HepG2 (cell line): Measurements from ENCODE around the gene FGF19. TPM values are rescaled to one million over a fixed set of nuclear protein-coding genes. Genes with fewer than 3 reads are reported as not detected.

ENCODE experiments used
- BRF2 ChIP-seq: sonication (generic); formaldehyde crosslinking; IDR thresholded peaks from 2 replicates; pipeline ENCODE4 v1.8.1; 2022; ENCODE audit warnings: mild to moderate bottlenecking, missing genetic modification reagents
- FOSL2 ChIP-seq: sonication (generic); formaldehyde crosslinking; IDR thresholded peaks from 2 replicates; pipeline ENCODE4 v1.4.0; 2020; ENCODE audit warnings: missing genetic modification reagents
- FOXA1 ChIP-seq, 2 experiments: fragments of 450-650 bp in 1 of 2; sonication (generic) in 1 of 2; formaldehyde crosslinking in 1 of 2; IDR thresholded peaks; 2 replicates each; pipeline versions ENCODE4 v1.4.0 to v1.6.1; 2016 to 2020; ENCODE audit warnings: missing genetic modification reagents in 1 of 2
- MEIS2 ChIP-seq: sonication (generic); formaldehyde crosslinking; IDR thresholded peaks from 2 replicates; pipeline ENCODE4 v1.9.0; 2021; ENCODE audit warnings: mild to moderate bottlenecking, missing genetic modification reagents
- MIXL1 ChIP-seq: IDR thresholded peaks from 2 replicates; pipeline ENCODE4 v1.6.1; 2016
- NFYC ChIP-seq: IDR thresholded peaks from 2 replicates; pipeline ENCODE4 v1.6.1; 2016; ENCODE audit warnings: missing genetic modification reagents, missing compliant biosample characterization
- SNAI1 ChIP-seq: sonication (generic); formaldehyde crosslinking; IDR thresholded peaks from 2 replicates; pipeline ENCODE4 v1.5.0; 2020; ENCODE audit warnings: mild to moderate bottlenecking, missing genetic modification reagents, borderline replicate concordance
- SYNCRIP ChIP-seq: fragments of 200-400 bp; formaldehyde crosslinking; IDR thresholded peaks from 2 replicates; pipeline ENCODE4 v1.6.1; 2018; ENCODE audit warnings: mild to moderate bottlenecking, low read depth, low read length; ENCODE audit not compliant: insufficient read depth
- TGIF2 ChIP-seq: IDR thresholded peaks from 2 replicates; pipeline ENCODE4 v1.6.1; 2016; ENCODE audit warnings: control low read depth, missing compliant biosample characterization
- TIGD3 ChIP-seq: sonication (generic); formaldehyde crosslinking; IDR thresholded peaks from 2 replicates; pipeline ENCODE4 v1.5.1; 2020; ENCODE audit warnings: mild to moderate bottlenecking, missing genetic modification reagents, borderline replicate concordance
- ZNF280D ChIP-seq: sonication (generic); formaldehyde crosslinking; IDR thresholded peaks from 2 replicates; pipeline ENCODE4 v1.5.1; 2020; ENCODE audit warnings: mild to moderate bottlenecking, missing genetic modification reagents
- ZNF577 ChIP-seq: sonication (generic); formaldehyde crosslinking; IDR thresholded peaks from 2 replicates; pipeline ENCODE4 v1.4.0; 2020; ENCODE audit warnings: mild to moderate bottlenecking, low read depth, missing genetic modification reagents, borderline replicate concordance
- ZNF597 ChIP-seq: sonication (generic); formaldehyde crosslinking; IDR thresholded peaks from 2 replicates; pipeline ENCODE4 v1.5.0; 2020; ENCODE audit warnings: missing genetic modification reagents
- ZNF598 ChIP-seq: sonication (generic); formaldehyde crosslinking; IDR thresholded peaks from 2 replicates; pipeline ENCODE4 v1.5.1; 2020; ENCODE audit warnings: mild to moderate bottlenecking, missing genetic modification reagents, borderline replicate concordance
- ZNF770 ChIP-seq: sonication (generic); formaldehyde crosslinking; IDR thresholded peaks from 2 replicates; pipeline ENCODE4 v1.5.0; 2020; ENCODE audit warnings: mild to moderate bottlenecking, missing genetic modification reagents
- ZNF788 ChIP-seq: sonication (generic); formaldehyde crosslinking; IDR thresholded peaks from 2 replicates; pipeline ENCODE4 v1.5.0; 2020; ENCODE audit warnings: mild to moderate bottlenecking, missing genetic modification reagents, borderline replicate concordance
- ZUFSP ChIP-seq: sonication (generic); formaldehyde crosslinking; IDR thresholded peaks from 2 replicates; pipeline ENCODE4 v1.9.0; 2021; ENCODE audit warnings: missing genetic modification reagents, mild to moderate bottlenecking, borderline replicate concordance
- polyA plus RNA-seq, 8 experiments: library from polyadenylated mRNA; depleted of rRNA in 3 of 8; stranded (reverse) in 7 of 8; unstranded in 1 of 8; fragments of >200 nt; fragmentation: Illumina TruSeq in 4 of 8; extraction: Trizol in 4 of 8; gene quantifications; 2 replicates each; pipeline versions ENCODE4 v1.2.1 to v1.2.3, GENCODE V29; 2011 to 2016; ENCODE audit warnings: low read depth in 4 of 8, missing spikeins in 1 of 8, mixed read lengths in 1 of 8; ENCODE audit not compliant: insufficient read depth in 1 of 8
- total RNA-seq, 5 experiments: library from RNA; depleted of rRNA; stranded (reverse); fragments of >200 nt; fragmentation: Illumina TruSeq; extraction: Trizol; gene quantifications; 2 replicates each; pipeline ENCODE4 v1.2.3, GENCODE V29; 2016; ENCODE audit warnings: low read depth in 1 of 5

The FGF19 gene
- total and polyA plus RNA-seq, 2 of the 13 experiments (the other 11 are each of a cell fraction or from before 2014, with no cell fraction given): 0.07 TPM; not detected in 1

GRCh38 chr11:69705901-69706787 is 2.3 kb upstream of the FGF19 start (continued):
- TF ChIP-seq ZNF597 (CRISPR knock-in tag): no peak
- TF ChIP-seq TIGD3 (CRISPR knock-in tag): no peak
- TF ChIP-seq MEIS2 (CRISPR knock-in tag): no peak
- TF ChIP-seq MIXL1 (CRISPR knock-in tag): no peak
- TF ChIP-seq ZNF788 (CRISPR knock-in tag): no peak
- TF ChIP-seq SYNCRIP: no peak
- peak; percentile 22; the same call in 1 of the 2 replicates for TF ChIP-seq TGIF2
- no peak for TF ChIP-seq ZNF280D (CRISPR knock-in tag)
- peak; percentile 26; the same call in 1 of the 2 replicates for TF ChIP-seq FOSL2 (CRISPR knock-in tag)
- no peak for TF ChIP-seq ZUFSP
- TF ChIP-seq BRF2 (CRISPR knock-in tag): no peak
- 0 out of 2 replicates have a peak, but pooled peaks have one; percentile 51 for TF ChIP-seq ZNF770 (CRISPR knock-in tag)
- no peak for TF ChIP-seq NFYC (CRISPR knock-in tag)
- no peak for TF ChIP-seq ZNF598 (CRISPR knock-in tag)
- TF ChIP-seq SNAI1 (CRISPR knock-in tag): no peak
- no peak for TF ChIP-seq FOXA1 (IDR thresholded peaks at IDR 0.05)
- TF ChIP-seq FOXA1 (CRISPR knock-in tag; IDR thresholded peaks at IDR 0.05): no peak
- TF ChIP-seq ZNF577 (CRISPR knock-in tag): no peak
